ENCODE results near the gene SECISBP2L.

DNA sequence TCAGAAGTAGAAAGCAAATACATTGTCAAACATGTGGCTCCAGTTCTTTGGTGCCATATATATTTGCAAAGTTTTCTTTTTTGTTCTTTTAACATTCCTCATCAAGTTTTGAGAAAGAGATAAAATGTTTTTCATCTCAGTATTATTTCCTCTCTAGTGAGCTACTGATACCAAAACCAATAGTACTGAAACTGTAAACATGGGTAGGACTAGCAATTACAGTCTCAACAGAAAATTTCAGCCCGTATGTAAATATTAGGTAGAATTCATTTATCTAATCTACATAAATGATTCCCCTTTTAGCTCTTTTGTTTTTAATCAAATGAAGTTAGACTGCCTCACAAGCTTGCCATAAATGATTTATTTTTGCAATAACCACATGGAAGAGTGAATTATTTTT, 21.4 kb downstream of the SECISBP2L start:
- TF ChIP-seq TAF1 (IDR thresholded peaks at IDR 0.05; ENCODE audit: low read depth) (no peak), EP300 (IDR thresholded peaks at IDR 0.05; ENCODE audit: borderline replicate concordance) (no peak), CREB1 (IDR thresholded peaks at IDR 0.05; ENCODE audit: low read depth) (no peak), TCF12 (IDR thresholded peaks at IDR 0.05; ENCODE audit: low read depth) (no peak)
